Lower leg skin (tissue), 3 donors: Measurements from ENCODE around the gene ADAMTS19.

Source experiments
- CTCF ChIP-seq, 3 donors: fragments of 450-650 bp; IDR thresholded peaks; one replicate each; pipeline ENCODE4 v1.5.1; 2016; ENCODE audit warnings: antibody characterized with exemption in 3 of 3, mild to moderate bottlenecking in 3 of 3, moderate library complexity in 2 of 3
- POLR2A ChIP-seq, 2 donors: fragments of 450-650 bp; IDR thresholded peaks; one replicate each; pipeline ENCODE4 v1.6.1; 2016 to 2017; ENCODE audit warnings: antibody characterized with exemption in 2 of 2, mild to moderate bottlenecking in 1 of 2, moderate library complexity in 1 of 2

DNA sequence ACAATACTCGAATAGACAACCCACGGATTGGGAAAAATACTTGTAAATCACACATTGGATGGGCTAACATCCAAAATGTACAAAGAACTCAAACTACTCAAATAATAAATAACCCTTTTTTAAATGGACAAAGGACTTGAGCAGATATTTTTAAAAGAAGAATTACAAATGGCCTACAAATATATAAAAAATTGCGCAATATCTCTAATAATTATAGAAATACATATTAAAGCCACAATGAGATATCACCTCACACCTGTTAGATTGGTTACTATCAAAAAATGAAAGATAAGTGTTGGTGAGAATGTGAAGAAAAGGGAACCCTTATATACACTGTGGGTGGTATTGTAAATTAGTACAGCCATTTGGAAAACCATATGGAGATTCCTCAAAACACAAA is 40.8 kb upstream of the ADAMTS19 start:
- no peak for TF ChIP-seq CTCF (IDR thresholded peaks at IDR 0.05)
- TF ChIP-seq POLR2A (IDR thresholded peaks at IDR 0.05): no peak
